NCI-H1436 treated with DMSO at 0.1 percent for 48 hours (cell line): Measurements from ENCODE around the gene PTPRE.

Experiments
- DNase-seq: peaks from one replicate; lab custom pipeline; 2025; lab: John Stamatoyannopoulos, UW

Gene PTPRE

DNA sequence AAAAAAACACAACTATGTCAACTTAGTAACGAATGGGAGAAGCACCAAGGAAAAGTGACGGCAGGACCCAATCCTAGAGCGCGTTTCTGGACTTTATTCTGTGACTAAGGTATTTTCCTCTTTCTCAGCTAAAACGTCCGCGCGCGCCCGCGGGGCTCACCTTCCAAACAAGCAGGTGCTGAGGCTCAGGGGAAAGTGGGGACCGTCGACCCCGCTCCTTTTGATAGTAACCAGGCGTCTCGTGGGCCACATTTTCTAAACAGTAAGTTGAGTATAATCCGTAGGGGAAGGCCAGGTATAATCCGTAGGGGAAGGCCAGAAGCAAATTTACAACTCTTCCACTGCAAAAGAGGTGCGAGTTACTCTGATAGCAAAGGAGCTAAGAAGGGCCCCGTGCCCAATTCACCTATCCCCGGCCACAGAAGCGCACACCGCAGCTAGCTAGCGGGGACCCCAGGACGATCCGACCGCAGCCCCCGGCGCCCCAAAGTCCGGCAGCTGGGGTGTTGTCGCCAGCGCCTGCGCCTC lies 218.6 kb downstream of the PTPRE start:
- DNase-seq: no peak

DNA sequence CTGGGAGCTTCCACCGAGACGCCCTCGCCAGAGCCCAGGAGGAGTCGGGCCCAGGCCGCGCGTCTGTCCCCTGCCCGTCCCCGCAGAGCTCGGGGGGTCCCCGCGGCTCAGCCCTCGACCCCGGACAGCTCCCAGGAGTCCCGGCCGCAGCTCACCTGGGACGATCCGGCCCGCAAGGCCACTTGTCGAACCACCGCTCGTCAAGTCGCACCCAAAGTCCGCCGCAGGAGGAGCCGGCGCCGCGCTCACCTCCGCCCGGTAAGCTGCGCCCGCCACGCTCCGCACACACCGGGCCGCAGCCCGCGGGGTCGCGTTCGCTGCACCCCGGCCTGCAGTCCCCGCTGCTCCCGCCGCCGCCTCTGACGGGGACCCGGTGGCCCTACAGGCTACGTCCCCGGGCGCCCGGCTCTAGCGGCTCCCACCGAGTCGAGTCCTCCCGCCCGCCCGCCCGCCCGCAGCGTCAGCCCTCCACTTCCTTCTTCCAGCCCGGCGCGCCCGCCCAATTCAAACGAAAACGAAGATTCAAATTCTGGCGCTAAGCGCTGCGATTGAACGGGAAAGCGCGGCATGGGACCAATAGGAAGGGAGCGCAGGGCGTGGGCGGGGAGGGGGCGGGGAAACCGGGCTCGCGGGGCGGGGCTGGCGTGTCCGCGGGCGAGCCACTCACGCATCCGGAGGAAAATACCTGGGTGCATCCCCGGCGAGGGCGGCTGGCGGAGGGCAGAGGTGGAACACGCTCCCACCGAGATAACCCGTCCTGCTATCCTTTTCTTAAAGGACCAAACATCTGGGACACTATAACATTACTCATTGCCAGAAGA lies 219.3 kb downstream of the PTPRE start, which contains the start of gene MKI67:
MKI67 (minus strand) TSS at position 480 of the 821 bp plus-strand sequence. CDS start 756 bp downstream, outside the sequence.
- peak; percentile 83 for DNase-seq

DNA sequence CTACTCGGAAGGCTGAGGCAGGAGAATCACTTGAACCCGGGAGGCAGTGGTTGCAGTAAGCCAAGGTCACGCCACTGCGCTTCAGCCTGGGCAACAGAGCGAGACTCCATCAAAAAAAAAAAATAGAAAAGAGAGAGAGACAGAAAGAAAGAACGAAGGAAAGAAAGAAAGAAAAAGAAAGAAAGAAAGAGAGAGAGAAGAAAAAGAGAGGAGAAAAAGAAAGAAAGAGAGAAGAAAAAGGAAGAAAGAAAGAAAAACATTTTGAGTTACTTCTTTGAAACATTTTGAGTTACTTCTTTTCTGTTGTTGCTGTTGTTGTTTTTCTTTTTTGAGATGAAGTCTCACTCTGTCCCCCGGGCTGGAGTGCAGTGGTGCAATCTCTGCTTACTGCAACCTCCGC lies 221.7 kb downstream of the PTPRE start:
- DNase-seq: no peak

DNA sequence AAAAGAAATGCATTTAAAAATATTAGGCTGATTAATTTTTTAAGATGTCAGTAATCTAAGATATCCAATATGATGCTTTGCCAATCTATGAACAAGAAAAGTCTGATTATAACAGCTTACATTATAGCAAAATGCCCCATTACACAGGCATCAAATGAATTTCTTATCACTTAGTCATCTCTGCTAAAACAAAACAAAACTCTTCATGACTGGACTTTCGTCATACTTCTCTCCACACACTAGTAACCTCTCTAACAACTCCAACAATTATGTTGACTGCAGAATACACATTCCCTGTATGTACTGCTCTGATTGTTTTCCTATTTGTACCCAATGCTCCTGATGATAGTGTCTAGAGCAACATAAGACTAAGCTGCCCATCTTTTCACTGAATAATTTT lies 223.1 kb downstream of the PTPRE start:
- DNase-seq: no peak
